ENCODE measurements around the gene RAB31.

- TF ChIP-seq POLR2AphosphoS5 (IDR thresholded peaks at IDR 0.05; ENCODE audit: low read depth, low read length) (no peak), POLR2A (IDR thresholded peaks at IDR 0.05; ENCODE audit: low read depth, low read length) (no peak), SPI1 (IDR thresholded peaks at IDR 0.05; ENCODE audit: low read depth, low read length) (no peak)
These were observed 127.7 kb downstream of the RAB31 start for GRCh38 chr18:9835825-9836224.

Measured in GM12891 (cell line).